Endothelial cell of umbilical vein (primary cell): ENCODE measurements around the gene PCNT. TPM values are rescaled to one million over a fixed set of nuclear protein-coding genes. Genes with fewer than 3 reads are reported as not detected.

ENCODE experiments used
- BruUV-seq: library from RNA; stranded (reverse); fragments of 400-500 nt; replicated peaks from 2 replicates; lab custom pipeline; 2021; lab: Mats Ljungman, UMichigan
- CTCF ChIA-PET: fragments of 300-600, 350-600 bp; sonication (Branson Sonifier 250); formaldehyde crosslinking; loops from one replicate; lab custom pipeline; 2021; ENCODE audit warnings: antibody characterized with exemption, inconsistent platforms; lab: Charles Lee
- POLR2A ChIA-PET: fragments of 300-600, 350-600 bp; sonication (Branson Sonifier 250); formaldehyde crosslinking; loops from one replicate; lab custom pipeline; 2021; ENCODE audit warnings: antibody characterized with exemption, inconsistent platforms; lab: Charles Lee
- DNase-seq: peaks from one replicate; pipeline ENCODE4 v3.0.0-alpha.2; 2011; ENCODE audit warnings: low read depth, low spot score
- FAIRE-seq: peaks from 2 replicates; lab custom pipeline; 2011; peaks lifted over from hg19 to GRCh38; lab: Jason Lieb, UNC
- H2AFZ ChIP-seq: 2 replicates; pipeline ENCODE4 v1.6.0; 2012; ENCODE audit warnings: low read depth, low read length, control low read depth, inconsistent platforms
- H3K27ac ChIP-seq: 2 replicates; pipeline ENCODE4 v1.5.1; 2011; ENCODE audit warnings: low read depth, mild to moderate bottlenecking, control low read depth, low read length, moderate library complexity; ENCODE audit not compliant: insufficient read depth
- H3K27me3 ChIP-seq, 2 experiments: 2 replicates each; pipeline versions ENCODE4 v1.6.0 to v1.6.1; 2011; ENCODE audit warnings: low read length in 2 of 2, mixed read lengths in 1 of 2; ENCODE audit not compliant: control insufficient read depth in 2 of 2, insufficient read depth in 2 of 2
- H3K36me3 ChIP-seq, 2 experiments: 2 replicates in 1 of 2; 3 replicates in 1 of 2; pipeline ENCODE4 v1.5.1; 2011; ENCODE audit warnings: low read length in 2 of 2, mild to moderate bottlenecking in 1 of 2, moderate library complexity in 1 of 2; ENCODE audit not compliant: control insufficient read depth in 2 of 2, insufficient read depth in 2 of 2; ENCODE audit errors: extremely low read depth in 1 of 2
- H3K4me1 ChIP-seq: 3 replicates; pipeline ENCODE4 v1.5.1; 2011; ENCODE audit warnings: mild to moderate bottlenecking, low read length; ENCODE audit not compliant: control insufficient read depth, insufficient read depth; ENCODE audit errors: extremely low read depth
- H3K4me2 ChIP-seq: 2 replicates; pipeline ENCODE4 v1.6.1; 2011; ENCODE audit warnings: low read length, control low read depth, mixed read lengths; ENCODE audit not compliant: insufficient read depth
- H3K4me3 ChIP-seq, 3 experiments: fragments of 200-600 bp in 1 of 3; sonication (generic), shearing (Covaris generic) in 1 of 3; replicated peaks in 1 of 3; 2 replicates each; pipeline ENCODE4 v1.5.1; 2011 to 2016; ENCODE audit warnings: control low read depth in 3 of 3, low read length in 3 of 3, mild to moderate bottlenecking in 2 of 3, inconsistent platforms in 1 of 3, low read depth in 1 of 3, moderate library complexity in 1 of 3; ENCODE audit not compliant: insufficient read depth in 1 of 3
- H3K79me2 ChIP-seq: 2 replicates; pipeline ENCODE4 v1.6.0; 2012; ENCODE audit warnings: low read length, inconsistent platforms; ENCODE audit not compliant: control insufficient read depth, insufficient read depth
- H3K9ac ChIP-seq: replicated peaks from 2 replicates; pipeline ENCODE3; 2011; ENCODE audit warnings: low read length, control low read depth; ENCODE audit not compliant: insufficient read depth; ENCODE audit errors: extremely low read depth
- H3K9me1 ChIP-seq: replicated peaks from 3 replicates; pipeline ENCODE4 v1.6.0; 2011; ENCODE audit warnings: mild to moderate bottlenecking, low read length; ENCODE audit not compliant: control insufficient read depth, insufficient read depth; ENCODE audit errors: extremely low read depth
- H3K9me3 ChIP-seq: replicated peaks from 2 replicates; pipeline ENCODE4 v1.5.1; 2012; ENCODE audit warnings: low read length, inconsistent platforms; ENCODE audit not compliant: control insufficient read depth, insufficient read depth
- H4K20me1 ChIP-seq: replicated peaks from 2 replicates; pipeline ENCODE3; 2011; ENCODE audit warnings: mild to moderate bottlenecking, low read length; ENCODE audit not compliant: control insufficient read depth, insufficient read depth; ENCODE audit errors: extremely low read depth
- CTCF ChIP-seq, 2 donors: IDR thresholded peaks; 1 replicate in 1 of 2; 2 replicates in 1 of 2; pipeline ENCODE4 v1.5.1; 2011; ENCODE audit warnings: low read length in 2 of 2, mild to moderate bottlenecking in 2 of 2, moderate library complexity in 2 of 2, control low read depth in 1 of 2, inconsistent platforms in 1 of 2, low read depth in 1 of 2; ENCODE audit not compliant: insufficient read depth in 1 of 2; ENCODE audit errors: extremely low read depth in 1 of 2
- EZH2 ChIP-seq: IDR thresholded peaks from 2 replicates; pipeline ENCODE4 v1.6.1; 2012; ENCODE audit warnings: borderline replicate concordance, low read depth, mild to moderate bottlenecking, moderate library complexity, low read length, inconsistent platforms; ENCODE audit not compliant: severe bottlenecking
- FOS ChIP-seq: IDR thresholded peaks from 2 replicates; pipeline ENCODE4 v1.6.1; 2011; ENCODE audit warnings: mild to moderate bottlenecking, low read length, moderate library complexity, borderline replicate concordance; ENCODE audit not compliant: insufficient read depth
- GATA2 ChIP-seq: IDR thresholded peaks from 2 replicates; pipeline ENCODE4 v1.7.0; 2011; ENCODE audit warnings: low read depth, mild to moderate bottlenecking, moderate library complexity, mixed read lengths, low read length; ENCODE audit not compliant: insufficient read length, insufficient read depth
- JUN ChIP-seq: IDR thresholded peaks from 2 replicates; pipeline ENCODE4 v1.6.1; 2011; ENCODE audit warnings: borderline replicate concordance, low read depth; ENCODE audit not compliant: insufficient read length, insufficient read depth
- MAX ChIP-seq: IDR thresholded peaks from 2 replicates; pipeline ENCODE4 v1.6.1; 2011; ENCODE audit not compliant: insufficient read depth, insufficient read length
- MYC ChIP-seq: IDR thresholded peaks from one replicate; pipeline ENCODE4 v1.6.1; 2011; ENCODE audit warnings: mild to moderate bottlenecking, low read depth, low read length
- POLR2A ChIP-seq: IDR thresholded peaks from 2 replicates; pipeline ENCODE4 v1.6.1; 2012; ENCODE audit warnings: low read depth, mild to moderate bottlenecking, control low read depth, low read length
- POLR2AphosphoS5 ChIP-seq: IDR thresholded peaks from 2 replicates; pipeline ENCODE4 v1.6.1; 2012; ENCODE audit warnings: low read depth, mild to moderate bottlenecking, control low read depth, low read length, moderate library complexity; ENCODE audit not compliant: insufficient read depth
- dilution Hi-C: fragments of 300-500 bp; cut with MboI; formaldehyde crosslinking; loops from one replicate; pipeline ENCODE4 v1.15.0; 2019; ENCODE audit warnings: low sequenced_read_pairs; ENCODE audit not compliant: extremely low pct_ligation_motif_present
- intact Hi-C: fragments of 100-400 bp; cut with micrococcal nuclease; formaldehyde crosslinking; loops from one replicate; pipeline ENCODE4 v1.10.0; 2022
- polyA plus RNA-seq, 4 experiments: library from polyadenylated mRNA; depleted of rRNA in 3 of 4; stranded (reverse) in 3 of 4; unstranded in 1 of 4; fragments of >200 nt; gene quantifications; 2 replicates each; pipeline versions ENCODE4 v1.2.1 to v1.2.3, GENCODE V29; 2011 to 2012; ENCODE audit warnings: missing spikeins in 1 of 4
- total RNA-seq: library from RNA; stranded (reverse); gene quantifications from 2 replicates; pipeline ENCODE4 v1.2.3, GENCODE V29; 2021

The PCNT gene
- total and polyA plus RNA-seq, 2 donors (not counting 3 experiments of a cell fraction or from before 2014, with no cell fraction given) = 9.6 to 49.5 TPM

- Histone ChIP-seq H3K27ac (no peak overlapping the region), H3K9ac (no peak overlapping the region), H3K4me3 (no peak overlapping the region), H3K4me1 (no peaks in the 10 kb centered on the region), H3K79me2 (no peaks in the 10 kb centered on the region), H3K4me2 (no peak overlapping the region), H2AFZ (no peak overlapping the region), H3K36me3 (peaks cover 6 to 57% of the 10 kb centered on the region in 2 experiments), H4K20me1 (no peaks in the 10 kb centered on the region), H3K9me3 (no peaks in the 10 kb centered on the region), H3K27me3 (no peaks in the 10 kb centered on the region), H3K9me1 (no peaks in the 10 kb centered on the region)
- DNase-seq (no peak), FAIRE-seq (no peak)
- POLR2A ChIA-PET = no interaction called here
- dilution Hi-C loops = no loop called here
- intact Hi-C loops = no loop called here
- CTCF ChIA-PET = no interaction called here
- BruUV-seq = no TSS peak
- TF ChIP-seq CTCF (IDR thresholded peaks at IDR 0.05; ENCODE audit: extremely low read depth in 1 of 2, insufficient read depth in 1 of 2, low read depth in 1 of 2, low read length in 2 of 2) (no peak), POLR2AphosphoS5 (no peak), GATA2 (no peak), JUN (no peak), MAX (no peak), MYC (no peak), EZH2 (no peak), FOS (no peak), POLR2A (no peak)
Measured at GRCh38 chr21:46354046-46354445, 30.1 kb downstream of the PCNT start.
